HG03280 (cell line): ENCODE results near the gene CCDC174.

Source experiments
- ATAC-seq: cut with Tn5 transposase; IDR thresholded peaks from one replicate; pipeline ENCODE4 v1.9.1; 2021; ENCODE audit warnings: mild to moderate bottlenecking, moderate library complexity; ENCODE audit not compliant: unreplicated experiment

CCDC174 gene

DNA sequence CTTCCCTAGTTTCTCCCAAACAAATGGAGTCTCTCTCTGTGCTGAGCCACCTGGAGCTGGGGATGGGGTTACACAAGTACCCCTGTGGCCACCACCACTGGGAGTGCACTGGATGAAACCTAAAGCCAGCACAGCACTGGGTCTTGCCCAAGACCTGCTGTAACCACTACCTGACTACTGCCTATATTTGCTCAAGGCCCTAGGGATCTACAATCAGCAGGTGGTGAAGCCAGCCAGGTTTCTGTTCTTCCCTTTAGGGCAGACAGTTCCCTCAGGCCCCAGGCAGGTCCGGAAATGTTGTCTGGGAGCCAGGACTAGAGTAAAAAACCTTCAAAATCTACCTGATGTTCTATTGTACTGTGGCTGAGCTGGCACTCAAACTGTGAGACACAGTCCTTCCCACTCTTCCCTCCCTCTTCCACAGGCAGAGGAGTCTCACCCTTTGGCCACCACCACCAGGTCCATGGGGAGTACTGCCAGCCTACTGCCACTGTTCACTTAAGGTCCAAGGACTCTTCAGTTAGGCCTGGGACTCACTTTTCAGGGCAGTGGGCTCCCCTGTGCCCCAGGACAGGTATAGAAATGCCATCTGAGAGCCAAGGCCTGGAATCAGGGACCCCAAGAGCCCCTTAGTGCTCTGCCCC is 47.2 kb downstream of the CCDC174 start:
- no peak for ATAC-seq

DNA sequence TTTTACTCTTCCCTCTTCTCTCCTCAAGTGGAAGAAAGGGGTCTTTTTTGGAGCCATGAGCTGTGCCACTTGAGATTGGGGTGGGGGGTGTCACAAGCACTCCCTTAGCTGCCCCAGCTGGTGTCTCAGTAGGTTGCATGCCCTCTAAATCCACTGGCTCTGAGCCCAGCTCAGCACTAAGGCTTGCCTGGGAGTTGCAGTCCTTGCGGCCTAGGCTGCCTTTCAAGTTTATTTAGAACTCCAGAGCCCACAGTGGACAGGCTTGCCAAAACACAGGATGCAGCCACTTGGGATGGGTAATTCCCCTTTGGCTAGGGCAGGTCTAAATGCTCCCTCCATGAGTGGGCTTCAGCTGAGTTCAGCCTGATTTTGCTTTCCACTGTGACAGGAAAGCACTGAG is 48.1 kb downstream of the CCDC174 start:
- no peak for ATAC-seq

DNA sequence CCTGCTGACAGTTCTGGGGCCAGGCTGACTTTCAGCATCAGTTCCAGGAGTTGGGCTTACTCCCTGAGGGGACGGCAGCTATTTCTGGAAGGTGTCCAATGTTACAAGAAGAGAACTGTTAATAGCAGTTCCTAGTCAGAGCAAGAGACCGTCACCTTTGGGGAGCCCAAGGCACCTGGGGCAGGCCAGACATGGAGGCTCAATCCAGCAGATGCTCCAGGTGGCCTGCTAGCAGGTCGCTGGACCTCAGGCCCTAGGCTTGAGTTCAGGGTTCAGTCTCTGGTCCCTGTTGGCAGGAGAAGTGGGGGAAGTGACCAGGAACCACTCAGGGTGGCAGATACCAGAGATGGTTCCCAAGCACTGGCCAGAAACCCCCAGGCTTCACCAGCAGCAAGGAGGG is 49.3 kb downstream of the CCDC174 start:
- no peak for ATAC-seq

DNA sequence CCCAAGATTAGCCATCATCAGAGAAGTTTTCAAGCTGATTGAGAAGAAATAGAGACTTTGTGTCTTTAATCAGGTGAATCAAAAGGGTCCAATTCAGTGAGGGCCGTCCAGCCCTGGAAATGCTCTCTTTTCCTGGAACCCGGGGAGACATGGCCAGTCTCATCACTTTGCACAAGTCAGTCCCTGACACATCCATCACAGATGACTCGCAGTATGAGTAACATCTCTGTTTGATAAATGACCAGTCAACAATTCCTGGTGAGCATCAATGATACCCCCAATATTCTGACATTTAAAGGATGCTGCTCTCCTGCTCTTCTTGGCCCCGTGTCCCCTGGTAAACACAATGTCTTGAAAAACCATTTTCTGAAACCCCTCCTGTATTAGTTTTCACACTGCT is 50.1 kb downstream of the CCDC174 start:
- no peak for ATAC-seq

DNA sequence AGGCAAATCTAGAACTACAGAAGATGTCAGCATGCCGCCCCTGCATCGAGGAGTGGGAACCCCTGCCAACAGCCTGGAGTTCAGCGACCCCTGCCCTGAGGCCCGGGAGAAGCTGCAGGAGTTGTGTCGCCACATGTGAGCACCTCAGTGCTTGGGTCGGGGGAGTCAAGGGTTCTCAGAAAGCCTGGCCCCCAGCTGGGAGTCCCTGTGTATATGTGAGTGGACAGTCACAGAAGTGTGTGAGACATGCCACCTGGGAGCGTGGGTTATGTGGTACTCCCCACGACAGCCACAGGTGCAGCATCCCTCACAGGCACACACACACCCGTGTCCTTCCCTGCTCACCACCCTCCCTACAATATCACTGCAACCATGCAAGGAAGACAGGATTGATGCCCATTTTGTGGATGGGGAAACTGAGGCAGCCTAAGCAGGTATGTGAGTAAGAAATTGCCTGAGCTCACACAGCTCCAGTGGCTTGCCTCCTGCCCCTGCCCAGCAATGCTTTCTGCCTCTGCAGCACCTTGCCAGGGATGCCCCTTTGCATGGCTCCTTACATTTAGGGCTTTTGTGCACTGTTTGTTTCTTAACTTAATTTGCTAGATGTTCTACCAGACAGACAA is 51.7 kb downstream of the CCDC174 start:
- no peak for ATAC-seq

DNA sequence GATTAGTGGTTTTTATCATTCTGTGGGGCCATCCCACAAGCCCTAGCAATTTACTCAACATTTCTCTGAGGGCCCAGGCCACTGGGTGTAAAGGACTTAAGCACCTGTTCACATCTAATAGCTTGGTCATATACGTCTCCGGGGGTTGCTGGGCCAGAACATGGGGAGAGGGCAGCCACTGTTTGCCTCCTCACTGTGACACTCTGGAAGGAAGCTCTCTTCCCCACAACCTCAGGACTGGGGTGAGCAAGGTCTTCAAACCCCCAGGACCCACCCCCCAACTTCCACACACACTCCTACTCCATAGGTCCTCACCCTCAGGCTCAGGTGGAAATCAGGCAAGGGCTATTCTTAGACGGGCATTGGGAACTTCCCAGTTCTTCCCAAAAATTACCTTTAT is 52.2 kb downstream of the CCDC174 start:
- no peak for ATAC-seq

DNA sequence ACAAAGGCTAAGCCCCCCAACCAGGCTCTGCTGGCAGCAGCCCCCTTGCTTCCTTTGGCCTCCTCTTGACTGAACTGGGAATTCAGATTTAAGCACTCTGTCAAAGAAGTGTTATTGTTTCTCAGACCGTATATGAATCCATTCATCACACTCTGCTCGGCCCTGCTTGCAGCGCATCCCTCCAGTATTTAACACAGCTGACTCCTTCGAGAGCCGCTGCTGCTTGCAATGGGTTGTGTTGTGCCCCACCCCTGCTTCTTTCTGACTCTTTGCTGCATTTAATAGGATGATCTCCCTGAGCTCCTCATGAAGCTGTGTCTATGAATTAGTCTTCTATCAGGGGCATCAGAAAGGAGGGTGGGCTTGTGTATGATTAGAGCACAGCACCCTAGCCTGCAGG is 54.5 kb downstream of the CCDC174 start:
- no peak for ATAC-seq

DNA sequence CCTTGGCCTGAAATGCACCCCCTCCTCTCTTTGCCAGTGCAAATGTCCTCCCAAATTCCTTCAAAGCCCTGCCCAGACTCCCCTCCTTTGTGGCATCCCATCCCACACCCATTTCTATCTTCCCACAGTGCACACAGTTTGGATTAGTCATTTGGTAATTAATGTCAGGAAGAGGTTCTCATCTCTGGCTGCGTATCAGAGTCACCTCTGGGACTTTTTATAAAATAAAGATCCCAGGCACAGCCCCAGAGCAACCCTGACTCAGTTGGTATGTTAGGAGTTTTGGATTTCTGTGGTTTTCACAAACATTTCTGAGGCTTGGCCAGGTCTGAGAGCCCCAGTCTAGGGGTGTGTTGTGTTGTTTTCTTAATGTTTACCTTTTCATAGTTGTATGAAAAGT is 65.0 kb downstream of the CCDC174 start:
- no peak for ATAC-seq

DNA sequence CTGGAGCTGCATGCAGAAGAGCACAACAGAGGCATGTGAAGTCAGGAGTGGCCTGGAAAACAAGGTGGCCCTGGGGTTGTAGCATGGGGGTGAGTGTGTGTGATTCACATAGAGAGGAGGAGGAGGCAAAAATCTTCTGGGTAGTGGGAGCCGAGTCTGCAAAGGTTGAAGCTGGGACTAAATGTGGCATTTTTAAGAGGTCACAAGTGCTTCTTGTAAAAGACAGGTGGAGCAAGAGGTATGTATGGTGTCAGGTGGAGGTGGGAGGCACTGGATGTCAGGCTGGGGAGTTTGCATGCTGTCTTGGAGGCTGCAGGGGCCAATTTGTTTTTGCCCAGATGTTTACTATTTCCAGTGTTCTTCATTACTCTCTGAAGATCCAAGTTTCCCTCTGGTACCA is 65.7 kb downstream of the CCDC174 start:
- ATAC-seq, result no peak

DNA sequence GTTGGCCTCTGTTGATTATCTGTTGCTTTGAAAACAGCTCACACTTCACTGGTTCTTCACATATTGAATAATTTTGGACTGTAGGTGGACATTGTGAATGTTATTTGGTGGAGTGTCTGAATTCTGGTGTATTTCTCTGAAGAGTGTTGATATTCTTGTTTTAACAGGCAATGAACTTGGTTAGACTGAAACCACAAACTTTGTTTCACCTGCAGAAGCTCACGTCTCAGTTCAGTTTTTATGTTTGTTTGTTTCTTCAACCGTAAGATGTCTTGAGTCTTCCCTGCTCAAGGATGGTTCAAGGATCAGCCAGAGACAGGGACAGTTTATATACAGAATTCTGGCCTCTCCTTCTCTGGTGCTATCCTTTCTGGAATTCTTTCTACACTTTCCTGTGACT is 67.0 kb downstream of the CCDC174 start:
- no peak for ATAC-seq

DNA sequence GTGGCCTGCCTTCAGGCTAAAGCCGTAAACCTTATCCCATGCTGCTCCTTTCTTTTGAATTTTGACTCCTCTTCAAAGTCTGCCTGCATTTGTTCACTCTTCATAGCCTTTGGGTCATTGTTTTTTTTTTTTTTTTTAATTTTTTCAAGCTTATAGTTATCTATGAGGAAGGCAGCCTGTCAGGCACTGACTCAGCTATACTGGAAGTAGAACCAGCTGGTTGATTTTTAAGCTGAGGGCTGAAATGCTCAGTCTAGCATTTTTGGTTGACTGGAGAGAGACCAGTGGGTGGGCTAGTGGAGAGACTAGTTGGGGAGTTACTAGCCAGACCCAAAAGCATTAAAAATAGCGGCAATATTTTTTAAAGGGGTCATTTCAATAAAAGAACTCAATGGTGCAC is 67.4 kb downstream of the CCDC174 start:
- no peak for ATAC-seq

DNA sequence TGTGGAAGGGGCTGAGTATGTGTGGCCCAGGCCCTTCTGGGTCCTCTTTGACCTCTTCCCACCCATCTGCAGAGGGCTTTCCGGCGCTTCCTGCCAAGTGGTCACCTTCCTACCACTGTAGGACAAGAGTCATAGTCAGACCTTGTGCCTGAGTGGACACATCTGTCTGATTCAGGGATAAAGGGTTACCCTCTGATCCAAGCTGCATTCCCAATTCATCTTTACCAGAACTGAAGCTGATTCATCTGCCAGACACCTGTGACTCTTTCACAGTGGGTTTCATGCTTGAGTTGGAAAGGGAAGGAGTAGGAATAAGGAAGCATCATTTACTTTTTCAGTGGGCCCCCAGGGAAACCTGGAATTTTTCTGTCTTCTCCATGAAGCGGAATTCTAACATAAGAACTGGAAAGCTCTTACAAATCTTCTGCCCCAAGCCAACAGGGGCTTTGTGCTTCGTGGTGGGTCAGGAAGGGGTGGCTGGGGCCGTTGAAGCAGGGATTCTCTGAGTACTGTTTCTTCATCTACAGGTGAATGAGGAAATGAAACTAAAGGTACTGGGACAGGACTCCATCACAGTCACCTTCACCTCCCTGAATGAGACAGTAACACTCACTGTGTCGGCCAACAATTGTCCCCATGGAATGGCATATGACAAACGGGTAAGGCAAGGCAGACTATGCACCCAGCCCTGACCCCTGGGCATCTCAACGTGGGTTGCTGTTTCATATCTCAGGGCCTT is 69.7 kb downstream of the CCDC174 start:
- ATAC-seq, result no peak
